Measurements from ENCODE around the gene ATP9B.

DNA sequence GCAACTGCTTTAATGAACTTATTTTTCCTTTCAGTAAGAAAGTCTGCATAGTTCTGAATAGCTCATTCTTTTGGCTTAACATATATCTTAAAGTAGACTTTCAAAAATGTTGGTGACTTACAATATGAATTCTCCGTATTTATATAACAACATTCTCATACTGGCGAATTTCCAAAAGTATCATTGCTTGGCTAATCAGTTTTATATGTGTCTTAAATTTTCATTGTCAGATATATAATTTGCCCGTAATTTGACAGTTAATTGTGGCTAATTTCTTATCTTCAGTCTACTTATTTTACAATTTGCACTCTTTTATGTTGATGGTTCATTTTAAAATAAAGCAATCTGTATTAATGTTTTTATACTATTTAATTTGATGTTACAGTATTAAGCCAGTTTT lies 144.9 kb downstream of the ATP9B start:
- no peak for TF ChIP-seq CTCF (conservative IDR thresholded peaks at IDR 0.05)
- no peak for TF ChIP-seq EZH2 (IDR thresholded peaks at IDR 0.05; ENCODE audit: low read depth)

All from PC-9 (cell line).